Inflammatory macrophage treated with lipopolysaccharide for 4 hours (primary cell): ENCODE data around the gene IGF2.
"Not testable (repeated sequence)": the region's sequence is repeated elsewhere in the genome, so short reads cannot be mapped to it uniquely, and the experiment has no call there.

Experiments used
- DNase-seq: peaks from one replicate; pipeline ENCODE4 v3.0.0-alpha.2; 2020

IGF2 gene

GRCh38 chr11:2139123-2139521 is at the start of gene IGF2:
IGF2 (minus strand) TSS chr11:2139389; CDS start chr11:2135523, 3,866 bp downstream.
- no peak for DNase-seq

DNA sequence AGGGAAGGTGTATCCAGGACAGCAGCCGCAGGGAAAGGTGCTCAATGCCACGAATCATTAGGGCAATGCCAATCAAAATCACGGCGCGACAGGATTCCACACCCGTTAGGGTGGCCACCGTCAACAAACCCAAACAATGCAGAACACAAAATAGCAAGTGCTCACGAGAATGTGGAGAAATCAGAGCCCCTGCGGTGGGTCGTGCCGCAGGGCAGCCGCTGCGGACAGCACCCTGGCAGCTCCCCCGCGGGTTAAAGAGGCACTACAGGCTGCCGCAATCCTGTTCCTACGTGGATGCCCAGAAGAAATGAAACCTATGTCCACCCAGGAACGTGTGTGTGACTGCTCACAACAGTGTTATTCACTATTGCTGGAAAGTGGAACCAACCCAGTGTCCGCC is 49.6 kb upstream of the IGF2 start:
- no peak for DNase-seq

DNA sequence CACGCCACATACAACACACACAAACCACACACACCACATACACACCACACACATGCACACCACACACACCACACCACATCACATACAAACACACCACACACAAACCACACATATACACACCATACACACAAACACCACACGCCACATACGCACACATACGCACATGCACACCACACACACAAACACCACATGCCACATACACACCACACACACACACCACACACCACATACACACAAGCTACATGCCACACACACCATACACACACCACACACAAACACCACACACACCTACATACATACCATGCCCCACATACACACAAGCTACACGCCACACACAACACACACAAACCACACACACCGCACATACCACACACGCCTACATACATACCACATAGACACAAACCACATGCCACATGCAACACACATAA is 48.1 kb upstream of the IGF2 start:
- no peak for DNase-seq

- DNase-seq: peak; percentile 46
These were observed 47.6 kb upstream of the IGF2 start for GRCh38 chr11:2186669-2187279.

DNA sequence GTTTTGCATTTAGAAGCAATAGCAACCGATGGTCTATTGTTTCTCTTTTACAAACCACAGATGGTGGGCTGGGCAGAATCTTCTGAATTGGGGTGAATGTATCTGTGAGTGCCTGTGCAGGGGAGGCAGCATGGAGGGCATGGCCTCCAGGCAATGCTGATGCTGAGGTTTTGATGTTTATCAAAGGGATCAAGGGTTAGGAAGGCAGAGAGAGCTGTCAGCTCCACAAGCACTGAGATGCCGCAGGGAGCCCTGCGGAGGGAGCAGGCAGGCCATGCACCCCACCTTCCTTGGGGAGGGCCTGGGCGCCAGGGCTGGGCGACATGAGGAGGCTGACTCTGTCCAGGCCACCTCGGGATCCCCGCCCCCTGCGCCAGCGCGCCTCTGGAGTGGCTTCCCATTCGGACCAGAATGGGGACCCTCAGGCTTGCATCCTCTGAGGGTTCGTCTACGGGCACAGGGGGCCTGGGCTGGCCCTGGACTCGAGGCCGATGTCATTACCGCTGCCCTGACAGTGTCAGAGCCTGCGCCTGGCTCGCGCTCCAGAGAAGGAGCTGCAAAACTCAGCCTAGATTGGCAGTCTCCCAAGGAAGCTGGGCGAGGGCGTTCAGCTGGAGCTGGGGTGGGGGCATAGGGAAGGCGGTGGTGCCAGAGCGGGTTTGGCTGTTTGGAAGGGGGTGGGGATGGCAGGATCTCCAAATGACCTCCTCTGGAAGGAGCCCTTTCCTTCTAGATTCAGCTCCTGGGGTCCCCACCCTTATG is 46.3 kb upstream of the IGF2 start:
- no peak for DNase-seq

DNA sequence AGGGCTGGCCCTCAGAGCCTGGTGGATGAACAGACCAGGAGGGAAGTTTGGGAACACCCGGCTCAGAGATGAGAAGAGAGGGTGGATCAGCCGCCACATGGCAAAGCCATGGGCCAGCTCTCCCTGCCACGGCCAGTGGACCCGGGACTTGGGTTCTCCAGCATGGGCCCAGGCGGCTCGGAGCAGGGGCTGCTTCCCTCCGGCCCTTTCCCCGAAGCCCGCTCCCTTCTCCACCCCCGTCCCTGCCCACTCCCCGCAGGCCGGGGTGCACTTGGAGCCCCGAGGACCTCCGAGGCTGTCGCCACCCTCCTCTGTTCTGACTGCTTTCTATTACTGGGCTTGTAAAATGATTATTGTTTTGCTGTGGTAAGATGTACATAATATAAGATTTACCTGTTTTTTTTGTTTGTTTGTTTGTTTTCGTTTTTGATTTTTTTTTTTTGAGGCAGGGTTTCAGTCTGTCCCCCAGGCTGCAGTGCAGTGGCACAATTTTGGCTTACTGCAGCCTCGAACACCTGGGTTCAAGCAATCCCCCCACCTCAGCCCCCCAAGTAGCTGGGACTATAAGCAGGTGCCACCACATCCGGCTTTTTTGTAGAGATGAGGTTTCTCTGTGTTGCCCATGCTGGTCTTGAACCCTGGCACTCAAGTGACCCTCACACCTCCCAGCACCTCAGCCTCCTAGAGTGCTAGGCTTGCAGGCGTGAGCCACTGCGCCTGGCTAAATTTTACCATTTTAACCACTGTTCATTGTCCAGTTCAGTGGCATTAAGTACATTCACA is 43.7 kb upstream of the IGF2 start:
- DNase-seq: no peak

- no peak for DNase-seq
These were observed 42.9 kb upstream of the IGF2 start for GRCh38 chr11:2182075-2182474.

- no peak for DNase-seq
These were observed 41.7 kb upstream of the IGF2 start for GRCh38 chr11:2180789-2181370.

GRCh38 chr11:2180347-2180746 is 41.2 kb upstream of the IGF2 start:
- no peak for DNase-seq

- DNase-seq: no peak
These were observed 40.3 kb upstream of the IGF2 start for GRCh38 chr11:2179516-2179915.

DNA sequence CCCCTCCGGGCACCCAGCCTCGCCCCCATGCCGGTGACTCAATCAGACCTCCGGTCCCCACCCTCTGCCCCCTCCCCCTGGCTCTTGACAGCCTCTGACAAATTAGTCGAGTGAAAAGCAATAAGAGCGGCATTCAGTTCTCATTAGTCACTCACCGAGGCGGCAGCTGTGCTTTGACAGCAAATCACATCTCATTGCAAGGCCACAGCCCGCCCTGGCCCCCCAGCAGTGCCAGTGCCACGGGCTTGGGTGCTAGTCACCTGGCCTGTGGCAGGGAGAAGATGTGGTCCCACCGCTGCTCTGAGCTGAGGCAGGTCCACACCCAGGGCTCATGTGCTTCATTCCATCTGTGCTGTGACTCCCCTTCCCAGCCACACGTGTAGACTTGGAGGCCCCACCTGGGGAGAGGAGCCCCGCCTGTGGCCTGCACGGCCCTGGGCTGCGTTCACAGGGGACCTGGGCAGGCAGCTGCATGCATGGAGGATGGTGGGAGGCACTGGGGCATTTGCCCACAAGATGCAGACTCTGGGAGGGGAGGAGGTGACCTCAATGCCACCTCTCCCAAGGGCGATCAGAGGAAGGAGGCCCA is 39.8 kb upstream of the IGF2 start:
- no peak for DNase-seq

GRCh38 chr11:2178055-2178773 is 39.0 kb upstream of the IGF2 start:
- DNase-seq: not testable (repeated sequence)

GRCh38 chr11:2177076-2177475 is 37.9 kb upstream of the IGF2 start:
- no peak for DNase-seq

DNA sequence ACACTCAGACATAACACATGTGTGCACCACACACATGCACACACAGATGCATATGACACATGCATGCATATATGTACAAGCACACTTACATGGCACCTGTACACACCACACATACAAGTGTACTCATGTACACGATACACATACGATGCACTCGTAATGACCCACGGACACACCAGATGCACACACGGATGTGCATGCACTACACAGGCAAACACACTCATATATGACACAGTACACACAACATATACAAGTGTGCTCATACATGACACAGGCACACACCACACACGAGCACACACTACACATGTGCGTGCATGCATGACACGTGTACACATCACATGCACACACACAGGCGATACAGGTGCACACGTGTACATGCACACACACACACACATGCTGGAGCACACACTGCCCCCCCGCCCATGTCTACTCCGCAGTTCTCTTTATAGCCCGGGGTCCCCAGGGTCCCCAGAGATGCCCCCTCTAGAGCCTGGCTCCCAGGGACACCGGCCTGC is 37.3 kb upstream of the IGF2 start:
- DNase-seq: no peak

DNA sequence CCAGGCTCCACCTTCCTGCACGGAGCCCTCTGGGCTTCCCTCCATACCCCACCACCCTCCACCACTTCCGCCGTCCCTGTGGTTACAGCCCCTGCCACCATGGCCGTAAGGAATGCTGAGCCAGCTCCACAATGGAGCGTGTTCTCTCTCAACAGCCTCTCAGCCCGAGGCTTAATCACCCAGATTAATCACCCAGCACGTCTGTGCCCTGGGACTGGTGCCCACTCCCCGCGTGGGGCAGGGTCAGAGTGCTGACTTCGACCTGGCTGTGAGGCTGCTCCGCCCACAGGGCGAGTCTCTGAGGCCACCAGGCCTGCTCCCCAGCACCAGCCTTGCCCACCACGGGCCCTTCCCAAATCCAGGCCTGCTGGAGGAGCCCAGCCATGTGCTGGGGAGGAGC is 36.5 kb upstream of the IGF2 start:
- DNase-seq: no peak

GRCh38 chr11:2174361-2174760 is 35.2 kb upstream of the IGF2 start:
- DNase-seq: no peak

GRCh38 chr11:2173761-2174160 is 34.6 kb upstream of the IGF2 start:
- DNase-seq: no peak

GRCh38 chr11:2173150-2173693 is 34.0 kb upstream of the IGF2 start:
- DNase-seq: no peak

DNA sequence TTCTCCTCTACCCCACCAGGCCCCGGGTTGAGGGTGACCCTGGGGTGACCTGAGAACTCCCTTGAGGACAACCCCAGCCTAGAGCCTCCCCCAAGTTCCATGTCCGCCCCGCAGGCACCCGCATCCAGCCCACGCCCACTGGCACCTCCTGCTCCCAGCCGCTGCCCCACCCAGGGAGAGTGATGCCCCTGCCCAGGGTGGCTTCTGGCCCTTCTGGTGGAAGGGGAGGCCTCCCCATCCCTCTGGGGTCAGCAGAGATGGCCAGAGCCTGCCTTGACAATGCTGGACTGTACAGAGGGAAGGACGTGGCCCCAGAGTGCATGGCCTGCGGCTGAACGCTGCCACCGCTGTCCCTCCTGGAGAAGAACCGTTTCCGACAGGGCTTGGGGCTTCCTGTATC is 33.5 kb upstream of the IGF2 start:
- no peak for DNase-seq

DNA sequence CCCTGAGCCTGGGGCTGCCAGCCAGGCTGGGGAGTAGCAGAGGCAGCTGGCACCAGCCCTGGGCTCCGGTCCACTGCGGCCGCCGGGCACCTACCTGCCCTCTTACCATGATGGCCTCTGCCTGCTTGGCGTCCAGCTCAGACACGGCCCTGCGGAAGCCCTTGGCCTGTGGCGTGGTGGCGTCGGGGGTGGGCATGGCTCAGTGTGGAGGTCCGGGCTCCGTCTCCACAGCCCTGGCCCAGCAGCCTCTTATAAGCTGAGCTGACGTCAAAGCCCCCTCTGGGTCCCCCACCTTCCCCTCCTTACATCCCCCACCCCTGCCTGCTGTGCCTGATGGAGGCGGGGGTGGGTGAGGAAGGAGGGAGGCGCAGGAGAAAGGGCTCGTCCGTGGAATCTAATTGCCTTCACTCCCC is 32.4 kb upstream of the IGF2 start, which contains the start of gene TH:
TH (minus strand) TSS at position 225 of the 413 bp plus-strand sequence; CDS start at position 196, 29 bp downstream.
- no peak for DNase-seq
